22Rv1 (cell line): ENCODE results near the gene DENND6B.

ENCODE experiments used
- ZFX ChIP-seq: fragments of 450-650 bp; IDR thresholded peaks from 2 replicates; pipeline ENCODE4 v1.6.1; 2017; ENCODE audit warnings: antibody characterized with exemption, borderline replicate concordance
- TF ChIP-seq, protein P1 (sequence below): fragments of 450-650 bp; IDR thresholded peaks from 2 replicates; pipeline ENCODE4 v1.5.1; 2017; ENCODE audit warnings: mild to moderate bottlenecking

GRCh38 chr22:50357222-50357621 is 30.4 kb upstream of the DENND6B start:
- TF ChIP-seq, protein P1, sequence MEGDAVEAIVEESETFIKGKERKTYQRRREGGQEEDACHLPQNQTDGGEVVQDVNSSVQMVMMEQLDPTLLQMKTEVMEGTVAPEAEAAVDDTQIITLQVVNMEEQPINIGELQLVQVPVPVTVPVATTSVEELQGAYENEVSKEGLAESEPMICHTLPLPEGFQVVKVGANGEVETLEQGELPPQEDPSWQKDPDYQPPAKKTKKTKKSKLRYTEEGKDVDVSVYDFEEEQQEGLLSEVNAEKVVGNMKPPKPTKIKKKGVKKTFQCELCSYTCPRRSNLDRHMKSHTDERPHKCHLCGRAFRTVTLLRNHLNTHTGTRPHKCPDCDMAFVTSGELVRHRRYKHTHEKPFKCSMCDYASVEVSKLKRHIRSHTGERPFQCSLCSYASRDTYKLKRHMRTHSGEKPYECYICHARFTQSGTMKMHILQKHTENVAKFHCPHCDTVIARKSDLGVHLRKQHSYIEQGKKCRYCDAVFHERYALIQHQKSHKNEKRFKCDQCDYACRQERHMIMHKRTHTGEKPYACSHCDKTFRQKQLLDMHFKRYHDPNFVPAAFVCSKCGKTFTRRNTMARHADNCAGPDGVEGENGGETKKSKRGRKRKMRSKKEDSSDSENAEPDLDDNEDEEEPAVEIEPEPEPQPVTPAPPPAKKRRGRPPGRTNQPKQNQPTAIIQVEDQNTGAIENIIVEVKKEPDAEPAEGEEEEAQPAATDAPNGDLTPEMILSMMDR, result no peak
- no peak for TF ChIP-seq ZFX
